ENCODE measurements around the gene SLC52A3. TPM values are rescaled to one million over a fixed set of nuclear protein-coding genes. Genes with fewer than 3 reads are reported as not detected.
"Not testable (repeated sequence)": the region's sequence is repeated elsewhere in the genome, so short reads cannot be mapped to it uniquely, and the experiment has no call there.

The SLC52A3 gene
- polyA plus RNA-seq, 1 donor from 2014 or later, result not detected

GRCh38 chr20:812435-812814 is 44.1 kb upstream of the SLC52A3 start:
- not testable (repeated sequence) for H3F3A ChIP-seq (ENCODE audit: insufficient read depth, low read length, poor library complexity, severe bottlenecking)

GRCh38 chr20:811776-812434 is 43.6 kb upstream of the SLC52A3 start:
- H3F3A ChIP-seq (ENCODE audit: insufficient read depth, low read length, poor library complexity, severe bottlenecking); H2AFZ ChIP-seq (ENCODE audit: low read depth, low read length); H3K27ac ChIP-seq (ENCODE audit: low read length); H3K79me2 ChIP-seq (replicated peaks; ENCODE audit: insufficient read depth, low read length); H3K27me3 ChIP-seq (ENCODE audit: insufficient read depth, low read depth, low read length); H3K9ac ChIP-seq (ENCODE audit: low read length); H3K4me3 ChIP-seq (ENCODE audit: low read length); H3K9me2 ChIP-seq (ENCODE audit: insufficient read depth, low read length); H3K9me3 ChIP-seq (ENCODE audit: low read length); H4K20me1 ChIP-seq (ENCODE audit: insufficient read depth); H3K4me2 ChIP-seq (ENCODE audit: low read length); H3K36me3 ChIP-seq (ENCODE audit: insufficient read depth, low read length): not testable (repeated sequence)

More at GRCh38 chr20:812435-812814, 44.1 kb upstream of the SLC52A3 start:
- not testable (repeated sequence) for H2AFZ ChIP-seq (ENCODE audit: low read depth, low read length); H3K9me3 ChIP-seq (ENCODE audit: low read length); H3K36me3 ChIP-seq (ENCODE audit: insufficient read depth, low read length); H3K9me2 ChIP-seq (ENCODE audit: insufficient read depth, low read length); H3K27ac ChIP-seq (ENCODE audit: low read length); H3K9ac ChIP-seq (ENCODE audit: low read length); H3K27me3 ChIP-seq (ENCODE audit: insufficient read depth, low read depth, low read length); H3K4me2 ChIP-seq (ENCODE audit: low read length); H3K79me2 ChIP-seq (replicated peaks; ENCODE audit: insufficient read depth, low read length); H4K20me1 ChIP-seq (ENCODE audit: insufficient read depth); H3K4me3 ChIP-seq (ENCODE audit: low read length)

GRCh38 chr20:805713-806112 is 37.4 kb upstream of the SLC52A3 start:
- H2AFZ ChIP-seq (ENCODE audit: low read depth, low read length), result no peak overlapping the region
- H3K4me2 ChIP-seq (ENCODE audit: low read length), result no peak overlapping the region
- H3K27ac ChIP-seq (ENCODE audit: low read length), result no peak overlapping the region
- no peak overlapping the region for H3K9ac ChIP-seq (ENCODE audit: low read length)
- H3K79me2 ChIP-seq (replicated peaks; ENCODE audit: insufficient read depth, low read length), result no peaks in the 10 kb centered on the region
- TF ChIP-seq TAF1 (IDR thresholded peaks at IDR 0.05; ENCODE audit: low read depth), result no peak
- TF ChIP-seq CTCF (IDR thresholded peaks at IDR 0.05; ENCODE audit: poor library complexity, severe bottlenecking), result no peak
- no peak for TF ChIP-seq MXI1 (conservative IDR thresholded peaks at IDR 0.05; ENCODE audit: poor library complexity, severe bottlenecking)
- TF ChIP-seq RAD21 (conservative IDR thresholded peaks at IDR 0.05), result no peak
- no peak for TF ChIP-seq EP300 (conservative IDR thresholded peaks at IDR 0.05; ENCODE audit: poor library complexity, severe bottlenecking)
- TF ChIP-seq SMC3 (conservative IDR thresholded peaks at IDR 0.05; ENCODE audit: poor library complexity), result no peak
- no peak for TF ChIP-seq EZH2 (IDR thresholded peaks at IDR 0.05; ENCODE audit: borderline replicate concordance, insufficient read depth, low read length, poor library complexity, severe bottlenecking)
- no peak for TF ChIP-seq REST (IDR thresholded peaks at IDR 0.05; ENCODE audit: borderline replicate concordance)
- no peak for TF ChIP-seq POLR2AphosphoS5 (IDR thresholded peaks at IDR 0.05)
- H3K36me3 ChIP-seq (ENCODE audit: insufficient read depth, low read length), result no peaks in the 10 kb centered on the region
- H3F3A ChIP-seq (ENCODE audit: insufficient read depth, low read length, poor library complexity, severe bottlenecking), result no peaks in the 10 kb centered on the region
- H4K20me1 ChIP-seq (ENCODE audit: insufficient read depth), result no peaks in the 10 kb centered on the region
- no peaks in the 10 kb centered on the region for H3K27me3 ChIP-seq (ENCODE audit: insufficient read depth, low read depth, low read length)
- no peaks in the 10 kb centered on the region for H3K9me3 ChIP-seq (ENCODE audit: low read length)
- H3K9me2 ChIP-seq (ENCODE audit: insufficient read depth, low read length), result no peaks in the 10 kb centered on the region
- no peak overlapping the region for H3K4me3 ChIP-seq (ENCODE audit: low read length)
